NCI-H2196 (cell line): ENCODE measurements around the gene MRPL55.

ENCODE experiments used
- DNase-seq: peaks from one replicate; lab custom pipeline; 2025; ENCODE audit not compliant: unreplicated experiment; lab: John Stamatoyannopoulos, UW

Gene MRPL55

DNA sequence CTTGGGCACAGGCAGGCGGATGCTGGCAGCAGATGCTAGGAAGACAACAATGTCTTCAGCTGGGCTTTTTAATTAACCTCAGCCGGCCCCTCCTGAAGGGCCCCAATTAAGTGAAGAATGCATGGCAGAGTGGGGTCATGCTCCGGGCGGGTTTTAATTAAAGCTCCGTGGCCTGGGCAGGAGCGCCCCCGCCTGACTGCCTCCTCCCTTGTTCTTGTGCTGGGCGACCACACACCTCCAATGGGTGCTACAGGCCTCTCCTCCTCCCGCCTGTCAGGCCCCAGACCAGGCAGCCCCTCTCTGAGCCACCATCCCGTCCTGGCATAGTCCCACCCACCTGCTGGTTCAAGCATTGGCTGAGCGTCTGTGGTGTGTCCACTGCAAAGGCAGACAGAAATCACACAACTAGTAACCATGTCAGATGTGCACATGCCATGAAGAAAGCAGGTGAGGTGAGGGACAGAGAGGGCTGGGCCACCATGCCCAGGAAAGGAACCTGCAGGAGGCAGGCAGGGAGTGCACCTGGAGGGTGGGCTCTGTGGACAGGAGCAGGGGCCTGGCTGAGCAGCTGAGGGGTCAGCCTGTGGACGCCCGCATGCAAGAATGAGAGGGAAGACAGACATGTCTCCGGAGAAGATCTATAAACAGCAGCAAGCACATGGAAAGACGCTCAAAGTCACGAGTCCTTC lies 35.1 kb downstream of the MRPL55 start:
- no peak for DNase-seq

GRCh38 chr1:228073061-228073856 lies 35.8 kb downstream of the MRPL55 start:
- no peak for DNase-seq

GRCh38 chr1:228072658-228073043 lies 36.4 kb downstream of the MRPL55 start:
- no peak for DNase-seq

- no peak for DNase-seq
These were observed 37.1 kb downstream of the MRPL55 start for GRCh38 chr1:228071839-228072657.

GRCh38 chr1:228070851-228071250 lies 38.2 kb downstream of the MRPL55 start:
- DNase-seq = no peak

- DNase-seq = no peak
These were observed 38.9 kb downstream of the MRPL55 start for GRCh38 chr1:228070173-228070572.

- DNase-seq = no peak
These were observed 40.7 kb downstream of the MRPL55 start for GRCh38 chr1:228068359-228068758.

DNA sequence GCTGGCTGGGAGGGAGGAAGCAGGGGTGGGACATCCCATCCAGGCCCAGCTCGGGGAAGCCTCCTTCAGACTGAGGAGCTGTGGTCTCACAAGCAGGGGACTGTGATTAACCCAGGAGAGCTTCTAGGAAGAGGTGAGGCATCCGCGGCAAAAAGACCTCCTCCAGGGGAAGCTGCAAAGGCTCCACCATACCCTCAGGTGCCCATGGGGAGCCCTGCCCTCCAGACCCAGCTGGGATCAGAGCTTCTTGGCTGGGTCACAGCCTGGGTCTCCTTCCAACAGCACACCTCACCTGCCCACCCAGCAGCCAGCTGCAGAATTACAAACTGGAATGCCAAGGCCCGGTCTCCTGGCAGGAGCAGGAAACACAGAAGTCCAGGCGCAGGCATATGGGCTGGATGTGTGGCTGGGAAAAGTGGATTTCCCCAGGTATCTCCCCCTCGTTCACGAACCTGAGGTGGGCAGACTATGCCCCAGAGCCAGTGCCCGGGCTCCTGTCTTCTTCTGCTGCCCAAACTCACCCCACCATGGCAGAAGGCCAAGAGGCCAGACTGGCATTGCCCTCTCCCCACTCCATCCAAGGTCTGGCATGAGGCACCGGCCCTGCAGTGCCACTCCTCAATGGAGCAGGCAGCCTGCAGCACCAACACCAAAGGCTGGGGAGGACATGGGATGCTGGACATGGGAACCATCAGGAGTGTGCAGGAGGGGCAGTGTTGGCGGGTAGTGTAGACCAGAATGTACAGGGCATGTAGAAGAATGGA lies 42.0 kb downstream of the MRPL55 start:
- DNase-seq = no peak

- DNase-seq = no peak
These were observed 42.7 kb downstream of the MRPL55 start for GRCh38 chr1:228066416-228066815.

DNA sequence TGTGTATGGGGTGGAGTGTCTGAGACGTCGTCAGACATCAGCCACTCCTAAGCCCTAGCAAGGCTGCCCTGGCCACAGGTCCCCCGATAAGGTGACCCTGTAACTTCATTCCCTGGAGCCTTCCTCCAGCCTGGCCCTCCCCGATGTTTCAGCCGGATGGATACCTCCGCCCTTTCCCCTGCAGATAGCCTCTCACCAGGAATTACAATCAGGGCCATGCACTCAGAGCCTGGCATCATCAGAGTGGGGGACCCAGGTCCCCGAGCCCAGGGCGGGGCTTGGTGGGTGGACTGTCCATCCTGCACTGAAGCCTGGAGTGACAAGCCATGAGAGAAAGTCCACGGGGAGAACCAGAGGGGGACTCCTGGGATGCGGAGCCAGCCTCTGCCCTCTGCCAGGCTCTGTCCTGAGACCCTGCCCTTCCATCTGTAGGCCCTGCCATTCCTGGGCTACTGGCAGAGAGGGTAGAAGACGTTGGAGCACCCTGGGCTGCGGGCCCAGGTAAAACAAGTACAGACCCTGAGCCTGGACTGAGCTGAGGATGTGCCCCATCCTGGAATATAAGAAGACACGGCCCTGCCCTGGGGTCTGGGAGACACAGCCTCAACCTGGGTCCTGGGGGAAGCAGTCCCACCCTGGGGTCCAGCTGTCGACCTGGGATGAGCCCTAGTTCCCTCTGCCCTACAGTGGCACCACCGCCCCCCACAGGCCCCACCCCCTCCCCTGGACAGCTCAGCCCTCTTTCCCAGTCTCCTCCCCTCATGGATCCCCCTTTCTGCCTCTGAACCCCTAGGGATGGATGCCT lies 43.4 kb downstream of the MRPL55 start:
- DNase-seq = no peak

GRCh38 chr1:228064741-228065542 lies 44.2 kb downstream of the MRPL55 start:
- no peak for DNase-seq

DNA sequence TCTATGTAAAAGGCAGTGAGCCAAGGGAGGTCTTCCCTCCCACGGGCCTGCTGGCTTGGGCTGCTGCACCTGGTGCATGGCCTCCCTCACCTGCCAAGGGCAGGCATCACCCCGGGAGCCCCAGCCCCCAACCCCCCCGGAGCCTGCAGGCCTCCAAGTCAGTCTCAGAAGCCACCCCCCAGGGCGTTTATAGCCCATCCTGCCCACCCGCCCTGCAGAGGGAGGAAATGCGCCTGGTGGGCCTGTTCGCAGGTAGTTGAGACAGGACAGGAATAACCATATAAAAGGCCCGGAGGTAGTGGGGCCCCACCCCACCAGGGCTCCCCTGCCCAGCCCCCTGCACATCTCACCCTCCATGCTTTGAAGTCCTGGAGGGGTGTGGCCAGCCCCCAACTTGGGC lies 44.8 kb downstream of the MRPL55 start:
- DNase-seq = no peak

DNA sequence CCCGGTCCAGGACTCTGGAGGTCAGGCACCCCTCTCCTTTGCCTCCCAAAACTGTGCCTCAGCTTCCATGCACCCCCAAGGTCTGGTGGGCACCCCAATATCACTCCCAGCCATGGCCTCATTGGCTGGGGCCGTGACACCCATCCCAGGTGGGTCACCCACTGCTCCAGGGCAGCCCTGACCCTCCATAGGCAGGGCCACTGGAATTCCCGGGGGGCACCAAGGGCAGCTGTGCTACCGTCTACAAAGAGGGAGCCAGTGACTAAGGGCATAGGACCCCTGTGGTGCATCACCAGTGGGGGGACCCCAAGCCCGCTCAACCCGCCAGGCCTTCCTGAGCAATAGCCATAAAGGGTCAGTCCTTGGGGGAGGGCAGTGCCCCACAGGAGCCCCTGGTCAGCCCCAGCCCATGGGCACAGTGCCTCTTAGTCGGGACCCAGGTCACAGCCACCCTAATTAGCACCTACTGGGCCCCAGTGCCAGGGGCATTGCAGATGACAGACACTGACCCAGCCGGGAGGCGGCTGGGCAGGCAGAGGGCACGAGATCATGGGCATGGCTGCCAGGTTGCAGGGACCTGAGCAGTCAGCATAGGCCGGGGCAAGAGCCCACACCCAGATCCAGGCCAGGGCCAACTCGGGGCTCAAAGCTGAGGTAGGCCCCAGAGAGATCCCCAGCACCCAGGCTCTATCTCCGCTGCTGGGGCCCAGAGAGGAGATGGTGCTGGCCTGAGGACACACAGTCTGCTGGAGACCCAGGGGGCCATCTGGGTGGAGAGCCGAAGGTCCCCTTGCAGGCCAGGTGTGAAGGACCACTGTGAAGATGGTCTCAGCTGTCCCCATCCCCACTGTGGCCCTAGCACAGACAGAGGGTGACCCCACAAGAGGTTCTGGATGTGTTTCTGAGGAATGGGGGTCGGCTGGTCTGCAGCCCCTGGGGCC lies 45.6 kb downstream of the MRPL55 start:
- no peak for DNase-seq

- no peak for DNase-seq
These were observed 46.3 kb downstream of the MRPL55 start for GRCh38 chr1:228062812-228063211.

DNA sequence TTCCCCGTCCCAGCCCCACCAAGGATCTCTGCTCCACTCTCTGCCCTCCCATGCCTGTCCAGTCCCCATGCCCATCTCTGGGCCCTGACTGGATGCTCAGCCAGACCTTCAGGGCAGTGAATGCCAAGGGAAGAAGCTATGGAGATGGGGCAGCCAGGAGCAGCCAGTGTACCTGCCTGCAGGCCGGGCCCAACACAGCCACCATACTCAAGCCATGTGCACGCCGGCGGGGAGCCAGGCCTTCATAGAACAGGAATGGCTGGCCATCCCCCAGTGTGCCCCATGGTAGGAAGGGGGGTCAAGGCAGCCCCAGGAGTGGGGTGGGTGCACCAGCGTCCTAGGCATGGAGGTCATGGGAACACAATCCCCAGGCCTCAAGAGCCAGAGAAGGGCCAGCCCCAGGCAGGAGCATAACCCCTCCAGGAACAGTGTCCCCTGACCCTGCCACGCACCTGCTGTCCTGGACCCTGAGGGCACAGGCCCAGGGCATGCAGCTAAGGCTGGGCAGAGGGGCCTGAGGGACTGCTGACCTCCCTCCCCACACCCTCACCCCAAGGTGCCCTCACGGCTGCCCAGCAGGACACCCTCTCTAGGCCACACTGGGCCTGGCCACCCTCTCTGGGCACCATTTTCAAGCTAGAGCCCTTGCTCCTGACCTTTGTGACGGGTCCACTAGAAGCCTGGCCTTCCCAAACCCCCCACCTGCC lies 46.9 kb downstream of the MRPL55 start:
- DNase-seq = no peak

DNA sequence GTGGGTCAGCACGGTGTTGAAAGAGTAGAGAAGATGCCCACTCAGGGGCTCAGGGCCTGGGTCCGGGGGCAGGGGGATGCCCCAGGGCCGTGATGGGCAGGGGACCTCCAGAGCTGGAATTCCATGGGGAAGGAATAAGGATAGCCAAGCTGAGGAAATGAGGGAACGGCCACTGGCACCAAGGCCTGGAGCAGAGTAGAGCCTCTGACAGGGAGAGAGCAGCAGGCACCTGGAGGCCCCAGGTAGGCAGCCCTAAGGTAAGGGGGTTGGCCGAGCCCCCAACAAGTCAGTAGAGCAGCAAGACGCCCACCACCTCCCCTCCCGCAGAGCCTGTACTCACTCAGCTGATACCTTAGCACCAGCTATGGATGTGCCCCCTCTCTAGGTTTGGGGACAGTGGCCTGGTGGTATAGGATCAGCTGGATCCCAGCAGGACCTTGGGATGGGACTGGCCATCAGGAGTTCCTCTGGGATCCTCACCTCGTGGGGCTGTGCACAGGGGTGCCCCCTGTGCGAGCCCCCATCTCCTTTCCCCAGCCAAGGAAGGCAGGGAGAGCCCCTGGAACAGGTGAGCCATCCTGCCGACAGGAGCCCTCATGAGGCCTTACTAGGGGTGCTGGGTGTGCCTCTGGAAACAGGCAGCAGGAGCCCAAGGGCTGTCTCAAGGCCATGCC lies 47.6 kb downstream of the MRPL55 start:
- DNase-seq = no peak
